ENCODE measurements around the gene PRDM2. TPM values are rescaled to one million over a fixed set of nuclear protein-coding genes. Genes with fewer than 3 reads are reported as not detected.

PRDM2 gene
- polyA plus RNA-seq, 1 donor (not counting 4 experiments of a cell fraction or from before 2014, with no cell fraction given) = 13.8 TPM

DNA sequence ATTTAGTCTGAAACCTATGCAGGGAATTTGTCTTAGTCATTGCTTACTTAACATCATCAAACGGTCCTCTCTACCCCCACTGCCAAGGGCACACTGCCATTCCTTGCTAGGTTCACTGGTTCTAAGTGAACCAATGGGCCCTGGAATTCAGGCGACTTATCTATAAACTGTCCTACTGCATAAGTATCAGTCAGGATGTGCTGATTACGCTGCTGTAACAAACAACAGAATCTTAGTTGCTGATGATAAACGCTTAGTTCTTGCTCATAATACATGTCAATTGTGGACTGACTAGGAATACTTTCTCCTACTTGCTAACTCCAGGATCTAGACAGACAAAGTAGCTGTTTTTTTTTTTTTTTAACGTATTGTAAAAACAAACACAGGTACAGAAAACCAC, 136.1 kb downstream of the PRDM2 start:
- no peaks in the 10 kb centered on the region for H3K79me2 ChIP-seq (ENCODE audit: control insufficient read depth, insufficient read depth, low read length)
- H3K4me2 ChIP-seq (ENCODE audit: control insufficient read depth, extremely low read depth, insufficient read depth, low read depth, low read length) = no peak overlapping the region
- H3K4me1 ChIP-seq (ENCODE audit: control insufficient read depth, extremely low read depth, insufficient read depth, low read length) = peaks cover 5% of the 10 kb centered on the region
- H3K36me3 ChIP-seq (ENCODE audit: control insufficient read depth in 2 of 2, extremely low read depth in 1 of 2, insufficient read depth in 2 of 2, low read length in 2 of 2) = no peaks in the 10 kb centered on the region
- dilution Hi-C loops (cut with MboI; ENCODE audit: extremely low pct_ligation_motif_present, low sequenced_read_pairs) = no loop called here
- H3K27ac ChIP-seq (ENCODE audit: control insufficient read depth, insufficient read depth, low read length) = no peak overlapping the region
- FAIRE-seq = no peak
- no peaks in the 10 kb centered on the region for H3K9me3 ChIP-seq (ENCODE audit: control insufficient read depth, low read depth, low read length)
- no peak for TF ChIP-seq EZH2 (IDR thresholded peaks at IDR 0.05; ENCODE audit: low read length)
- H4K20me1 ChIP-seq (ENCODE audit: control insufficient read depth, extremely low read depth, insufficient read depth, low read length) = no peaks in the 10 kb centered on the region
- no peaks in the 10 kb centered on the region for H3K9me1 ChIP-seq (ENCODE audit: control insufficient read depth, extremely low read depth, insufficient read depth, low read length)
- H3K9ac ChIP-seq (ENCODE audit: control insufficient read depth, extremely low read depth, insufficient read depth, low read length) = no peak overlapping the region
- no peak overlapping the region for H3K4me3 ChIP-seq (ENCODE audit: control insufficient read depth in 2 of 3, extremely low read depth in 1 of 3, insufficient read depth in 2 of 3, low read depth in 1 of 3, low read length in 3 of 3)
- no peak for DNase-seq (ENCODE audit: low read depth, low spot score)
- no peak overlapping the region for H2AFZ ChIP-seq (ENCODE audit: control insufficient read depth, low read length)
- H3K27me3 ChIP-seq (ENCODE audit: control insufficient read depth, extremely low read depth, insufficient read depth, low read length) = peaks cover 2% of the 10 kb centered on the region

DNA sequence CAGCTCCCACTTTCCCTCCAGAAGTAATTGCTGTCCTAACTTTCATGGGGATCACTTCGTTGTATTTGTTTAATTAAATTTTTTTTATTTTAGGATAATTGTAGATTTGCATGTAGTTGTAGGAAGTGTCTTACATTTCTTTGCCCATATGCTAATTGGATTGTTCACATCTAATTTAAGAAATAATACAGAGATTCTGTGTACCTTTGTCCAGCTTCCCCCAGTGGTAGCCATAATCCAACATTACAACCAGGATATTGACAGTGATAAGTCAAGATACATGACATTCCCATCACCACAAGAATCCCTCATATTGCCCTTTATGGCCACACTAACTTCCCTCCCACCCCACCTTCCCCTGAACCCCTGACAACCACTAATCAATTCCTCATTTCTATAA, 136.6 kb downstream of the PRDM2 start:
- Histone ChIP-seq H3K9me1 (ENCODE audit: control insufficient read depth, extremely low read depth, insufficient read depth, low read length) (no peaks in the 10 kb centered on the region), H3K9me3 (ENCODE audit: control insufficient read depth, low read depth, low read length) (no peaks in the 10 kb centered on the region), H3K27me3 (ENCODE audit: control insufficient read depth, extremely low read depth, insufficient read depth, low read length) (peaks cover 2% of the 10 kb centered on the region), H3K4me2 (ENCODE audit: control insufficient read depth, extremely low read depth, insufficient read depth, low read depth, low read length) (no peak overlapping the region), H2AFZ (ENCODE audit: control insufficient read depth, low read length) (no peak overlapping the region), H3K79me2 (ENCODE audit: control insufficient read depth, insufficient read depth, low read length) (no peaks in the 10 kb centered on the region), H3K9ac (ENCODE audit: control insufficient read depth, extremely low read depth, insufficient read depth, low read length) (no peak overlapping the region), H3K36me3 (ENCODE audit: control insufficient read depth in 2 of 2, extremely low read depth in 1 of 2, insufficient read depth in 2 of 2, low read length in 2 of 2) (no peaks in the 10 kb centered on the region), H3K4me3 (ENCODE audit: control insufficient read depth in 2 of 3, extremely low read depth in 1 of 3, insufficient read depth in 2 of 3, low read depth in 1 of 3, low read length in 3 of 3) (no peak overlapping the region), H4K20me1 (ENCODE audit: control insufficient read depth, extremely low read depth, insufficient read depth, low read length) (no peaks in the 10 kb centered on the region), H3K4me1 (ENCODE audit: control insufficient read depth, extremely low read depth, insufficient read depth, low read length) (peaks cover 5% of the 10 kb centered on the region), H3K27ac (ENCODE audit: control insufficient read depth, insufficient read depth, low read length) (no peak overlapping the region)
- dilution Hi-C loops (cut with MboI; ENCODE audit: extremely low pct_ligation_motif_present, low sequenced_read_pairs) = no loop called here
- no peak for FAIRE-seq
- TF ChIP-seq EZH2 (IDR thresholded peaks at IDR 0.05; ENCODE audit: low read length) = no peak
- TF ChIP-seq, protein P1, sequence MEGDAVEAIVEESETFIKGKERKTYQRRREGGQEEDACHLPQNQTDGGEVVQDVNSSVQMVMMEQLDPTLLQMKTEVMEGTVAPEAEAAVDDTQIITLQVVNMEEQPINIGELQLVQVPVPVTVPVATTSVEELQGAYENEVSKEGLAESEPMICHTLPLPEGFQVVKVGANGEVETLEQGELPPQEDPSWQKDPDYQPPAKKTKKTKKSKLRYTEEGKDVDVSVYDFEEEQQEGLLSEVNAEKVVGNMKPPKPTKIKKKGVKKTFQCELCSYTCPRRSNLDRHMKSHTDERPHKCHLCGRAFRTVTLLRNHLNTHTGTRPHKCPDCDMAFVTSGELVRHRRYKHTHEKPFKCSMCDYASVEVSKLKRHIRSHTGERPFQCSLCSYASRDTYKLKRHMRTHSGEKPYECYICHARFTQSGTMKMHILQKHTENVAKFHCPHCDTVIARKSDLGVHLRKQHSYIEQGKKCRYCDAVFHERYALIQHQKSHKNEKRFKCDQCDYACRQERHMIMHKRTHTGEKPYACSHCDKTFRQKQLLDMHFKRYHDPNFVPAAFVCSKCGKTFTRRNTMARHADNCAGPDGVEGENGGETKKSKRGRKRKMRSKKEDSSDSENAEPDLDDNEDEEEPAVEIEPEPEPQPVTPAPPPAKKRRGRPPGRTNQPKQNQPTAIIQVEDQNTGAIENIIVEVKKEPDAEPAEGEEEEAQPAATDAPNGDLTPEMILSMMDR (optimal IDR thresholded peaks at IDR 0.05 in 1 of 3, IDR thresholded peaks at IDR 0.05 in 1 of 3, conservative IDR thresholded peaks at IDR 0.05 in 1 of 3; ENCODE audit: extremely low read depth in 1 of 3, insufficient read depth in 2 of 3, low read length in 3 of 3) = no peak
- no peak for DNase-seq (ENCODE audit: low read depth, low spot score)

DNA sequence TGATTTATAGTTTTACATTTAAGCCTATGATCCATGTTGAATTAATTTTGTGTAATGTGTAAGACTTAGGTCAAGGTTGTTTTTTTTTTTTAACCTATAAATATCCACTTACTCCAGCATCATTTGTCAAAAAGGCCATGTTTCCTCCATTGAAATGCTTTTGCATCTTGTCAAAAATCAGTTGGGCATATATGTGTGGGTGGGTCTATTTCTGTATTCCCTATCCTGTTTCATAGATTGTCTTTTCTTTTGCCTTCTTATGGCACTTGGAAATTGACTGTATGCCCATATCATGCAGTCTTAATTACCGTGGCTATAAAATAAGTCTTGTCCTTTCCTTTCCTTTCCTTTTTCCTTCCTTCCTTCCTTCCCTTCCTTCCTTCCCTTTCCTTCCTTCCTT, 138.2 kb downstream of the PRDM2 start:
- TF ChIP-seq, protein P1 (optimal IDR thresholded peaks at IDR 0.05 in 1 of 3, IDR thresholded peaks at IDR 0.05 in 1 of 3, conservative IDR thresholded peaks at IDR 0.05 in 1 of 3; ENCODE audit: extremely low read depth in 1 of 3, insufficient read depth in 2 of 3, low read length in 3 of 3) = no peak
- no peak for TF ChIP-seq EZH2 (IDR thresholded peaks at IDR 0.05; ENCODE audit: low read length)
- H3K36me3 ChIP-seq (ENCODE audit: control insufficient read depth in 2 of 2, extremely low read depth in 1 of 2, insufficient read depth in 2 of 2, low read length in 2 of 2) = no peaks in the 10 kb centered on the region
- H3K79me2 ChIP-seq (ENCODE audit: control insufficient read depth, insufficient read depth, low read length) = no peaks in the 10 kb centered on the region
- dilution Hi-C loops (cut with MboI; ENCODE audit: extremely low pct_ligation_motif_present, low sequenced_read_pairs) = no loop called here
- H3K9ac ChIP-seq (ENCODE audit: control insufficient read depth, extremely low read depth, insufficient read depth, low read length) = no peak overlapping the region
- no peaks in the 10 kb centered on the region for H3K4me1 ChIP-seq (ENCODE audit: control insufficient read depth, extremely low read depth, insufficient read depth, low read length)
- H3K9me3 ChIP-seq (ENCODE audit: control insufficient read depth, low read depth, low read length) = no peaks in the 10 kb centered on the region
- H3K4me3 ChIP-seq (ENCODE audit: control insufficient read depth in 2 of 3, extremely low read depth in 1 of 3, insufficient read depth in 2 of 3, low read depth in 1 of 3, low read length in 3 of 3) = no peak overlapping the region
- DNase-seq (ENCODE audit: low read depth, low spot score) (no peak), FAIRE-seq (no peak)
- no peak overlapping the region for H3K27ac ChIP-seq (ENCODE audit: control insufficient read depth, insufficient read depth, low read length)
- no peak overlapping the region for H2AFZ ChIP-seq (ENCODE audit: control insufficient read depth, low read length)
- H3K9me1 ChIP-seq (ENCODE audit: control insufficient read depth, extremely low read depth, insufficient read depth, low read length) = no peaks in the 10 kb centered on the region
- no peak overlapping the region for H3K4me2 ChIP-seq (ENCODE audit: control insufficient read depth, extremely low read depth, insufficient read depth, low read depth, low read length)
- peaks cover 2% of the 10 kb centered on the region for H3K27me3 ChIP-seq (ENCODE audit: control insufficient read depth, extremely low read depth, insufficient read depth, low read length)
- no peaks in the 10 kb centered on the region for H4K20me1 ChIP-seq (ENCODE audit: control insufficient read depth, extremely low read depth, insufficient read depth, low read length)

All from keratinocyte (primary cell).